ENCODE measurements around the gene RHOC. TPM values are rescaled to one million over a fixed set of nuclear protein-coding genes. Genes with fewer than 3 reads are reported as not detected.

Gene RHOC
- total RNA-seq, 1 donor from 2014 or later: 11.5 TPM

- Mint-ChIP-seq H3K27ac (no peak overlapping the region), H3K4me1 (peaks cover 7% of the 10 kb centered on the region), H3K4me3 (no peak overlapping the region), H3K36me3 (ENCODE audit: low read depth) (peaks cover 29% of the 10 kb centered on the region), H3K9me3 (no peaks in the 10 kb centered on the region), H3K27me3 (no peaks in the 10 kb centered on the region)
- ChIA-PET CTCF (no interaction called here), POLR2A (no interaction called here)
- intact Hi-C loops (cut with micrococcal nuclease): no loop called here
- ATAC-seq (ENCODE audit: low read depth) (no peak), DNase-seq (no peak)
- no peak for TF ChIP-seq CTCF (IDR thresholded peaks at IDR 0.05)
Measured at GRCh38 chr1:112689842-112690237, 17.1 kb downstream of the RHOC start.

GRCh38 chr1:112689196-112689841 lies 17.6 kb downstream of the RHOC start:
- Mint-ChIP-seq H3K27ac (no peak overlapping the region), H3K4me1 (peaks cover 7% of the 10 kb centered on the region), H3K9me3 (no peaks in the 10 kb centered on the region), H3K36me3 (ENCODE audit: low read depth) (peaks cover 26% of the 10 kb centered on the region), H3K27me3 (no peaks in the 10 kb centered on the region), H3K4me3 (no peak overlapping the region)
- intact Hi-C loops (cut with micrococcal nuclease): no loop called here
- CTCF ChIA-PET: no interaction called here
- DNase-seq (no peak), ATAC-seq (ENCODE audit: low read depth) (no peak)
- POLR2A ChIA-PET: no interaction called here
- TF ChIP-seq CTCF (IDR thresholded peaks at IDR 0.05): no peak

DNA sequence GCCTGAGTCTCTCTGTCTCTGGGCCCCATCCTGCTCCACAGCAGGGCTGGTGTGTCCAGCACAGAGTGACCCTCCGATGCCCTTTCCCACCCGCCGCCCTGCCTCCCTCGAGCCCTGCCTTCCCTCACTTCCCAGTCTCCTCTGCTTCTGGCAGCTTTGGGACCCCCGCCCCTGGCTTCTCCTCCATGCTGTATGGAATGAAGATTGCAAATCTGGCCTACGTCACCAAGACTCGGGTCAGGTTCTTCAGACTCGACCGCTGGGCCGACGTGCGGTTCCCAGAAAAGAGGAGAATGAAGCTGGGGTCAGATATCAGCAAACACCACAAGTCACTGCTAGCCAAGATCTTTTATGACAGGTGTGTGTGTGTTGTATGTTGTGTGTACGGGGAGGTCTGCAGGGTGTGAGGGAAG lies 18.1 kb downstream of the RHOC start:
- intact Hi-C loops (cut with micrococcal nuclease): no loop called here
- Mint-ChIP-seq H3K4me3 (no peak overlapping the region), H3K36me3 (ENCODE audit: low read depth) (peaks cover 26% of the 10 kb centered on the region), H3K4me1 (peaks cover 7% of the 10 kb centered on the region), H3K27me3 (no peaks in the 10 kb centered on the region), H3K27ac (no peak overlapping the region), H3K9me3 (no peaks in the 10 kb centered on the region)
- no peak for ATAC-seq (ENCODE audit: low read depth)
- DNase-seq: no peak
- ChIA-PET CTCF (no interaction called here), POLR2A (no interaction called here)
- TF ChIP-seq CTCF (IDR thresholded peaks at IDR 0.05): no peak

- no peak for DNase-seq
- CTCF ChIA-PET: no interaction called here
- peaks cover 23% of the 10 kb centered on the region for H3K36me3 Mint-ChIP-seq (ENCODE audit: low read depth)
- POLR2A ChIA-PET: no interaction called here
- intact Hi-C loops (cut with micrococcal nuclease): no loop called here
- no peaks in the 10 kb centered on the region for H3K9me3 Mint-ChIP-seq
- TF ChIP-seq CTCF (IDR thresholded peaks at IDR 0.05): no peak
- no peak overlapping the region for H3K27ac Mint-ChIP-seq
- no peak overlapping the region for H3K4me3 Mint-ChIP-seq
- H3K4me1 Mint-ChIP-seq: peaks cover 7% of the 10 kb centered on the region
- ATAC-seq (ENCODE audit: low read depth): no peak
- H3K27me3 Mint-ChIP-seq: no peaks in the 10 kb centered on the region
Measured at GRCh38 chr1:112687785-112688496, 19.0 kb downstream of the RHOC start.

DNA sequence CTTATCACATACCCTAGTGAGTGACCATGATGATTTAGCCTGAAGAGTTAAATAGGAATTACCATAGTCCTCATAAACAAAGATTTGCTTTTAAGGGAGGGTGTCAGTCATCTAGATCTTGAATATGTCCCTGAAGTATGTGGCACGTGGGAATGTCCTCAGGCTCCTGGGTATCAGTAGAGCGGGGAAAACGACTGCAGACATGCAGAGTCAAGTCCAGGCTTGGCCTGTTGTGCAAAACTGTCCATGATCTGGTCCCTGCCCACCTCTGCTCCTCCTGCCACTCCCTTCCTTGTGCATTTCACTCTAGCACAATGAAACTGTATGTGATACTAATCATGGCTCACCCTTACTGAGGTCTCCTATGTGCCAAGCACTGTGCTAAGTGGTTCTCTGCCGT lies 19.6 kb downstream of the RHOC start:
- POLR2A ChIA-PET: no interaction called here
- no peak overlapping the region for H3K4me3 Mint-ChIP-seq
- no peak for TF ChIP-seq CTCF (IDR thresholded peaks at IDR 0.05)
- ATAC-seq (ENCODE audit: low read depth) (no peak), DNase-seq (no peak)
- no peaks in the 10 kb centered on the region for H3K27me3 Mint-ChIP-seq
- H3K27ac Mint-ChIP-seq: no peak overlapping the region
- CTCF ChIA-PET: no interaction called here
- peaks cover 7% of the 10 kb centered on the region for H3K4me1 Mint-ChIP-seq
- peaks cover 20% of the 10 kb centered on the region for H3K36me3 Mint-ChIP-seq (ENCODE audit: low read depth)
- H3K9me3 Mint-ChIP-seq: no peaks in the 10 kb centered on the region
- intact Hi-C loops (cut with micrococcal nuclease): no loop called here
